Epithelial cell of esophagus (primary cell): ENCODE results near the gene PIP5K1C.
A peak's percentile ranks its signal among the peaks of the same experiment; 100 is the strongest.

Experiments
- DNase-seq: peaks from one replicate; pipeline ENCODE4 v3.0.0; 2010; ENCODE audit warnings: low read depth
- H3K4me3 ChIP-seq: 2 replicates; pipeline ENCODE4 v1.5.1; 2011; ENCODE audit warnings: mild to moderate bottlenecking, low read length, control low read depth
- CTCF ChIP-seq: IDR thresholded peaks from 2 replicates; pipeline ENCODE4 v1.5.1; 2011; ENCODE audit warnings: low read depth, mild to moderate bottlenecking, low read length, control low read depth, inconsistent platforms; ENCODE audit not compliant: insufficient read depth; ENCODE audit errors: missing control alignments

The PIP5K1C gene

GRCh38 chr19:3730457-3730958 lies 30.2 kb upstream of the PIP5K1C start:
- no peak overlapping the region for H3K4me3 ChIP-seq
- TF ChIP-seq CTCF, result no peak
- DNase-seq, result no peak

GRCh38 chr19:3725640-3726310 lies 25.5 kb upstream of the PIP5K1C start:
- no peak overlapping the region for H3K4me3 ChIP-seq
- peak; percentile 42 for DNase-seq
- no peak for TF ChIP-seq CTCF

- no peak for TF ChIP-seq CTCF
- no peak for DNase-seq
- no peak overlapping the region for H3K4me3 ChIP-seq
These were observed 24.9 kb upstream of the PIP5K1C start for GRCh38 chr19:3725121-3725520.

GRCh38 chr19:3723883-3724282 lies 23.6 kb upstream of the PIP5K1C start:
- H3K4me3 ChIP-seq, result no peak overlapping the region
- no peak for DNase-seq
- TF ChIP-seq CTCF, result no peak

GRCh38 chr19:3723110-3723488 lies 22.8 kb upstream of the PIP5K1C start:
- TF ChIP-seq CTCF, result no peak
- no peak overlapping the region for H3K4me3 ChIP-seq
- no peak for DNase-seq

- DNase-seq, result no peak
- no peak for TF ChIP-seq CTCF
- no peak overlapping the region for H3K4me3 ChIP-seq
These were observed 22.3 kb upstream of the PIP5K1C start for GRCh38 chr19:3722443-3723109.

- no peak for DNase-seq
- H3K4me3 ChIP-seq, result peak overlapping the region; percentile 11
- no peak for TF ChIP-seq CTCF
These were observed 21.7 kb upstream of the PIP5K1C start for GRCh38 chr19:3721887-3722442.
